Activated CD8-positive, alpha-beta memory T cell treated with anti-CD3 and anti-CD28 coated beads, Interleukin-2, amount 10 ng/mL, durations not matched to agents 7 days and 5 days (primary cell): ENCODE data around the gene BTF3. TPM values are rescaled to one million over a fixed set of nuclear protein-coding genes. Genes with fewer than 3 reads are reported as not detected.

Source experiments
- ATAC-seq: fragments of 150-1000 bp; cut with Tn5 transposase; one replicate; pipeline ENCODE4 v1.10.0; 2021; ENCODE audit warnings: moderate library complexity
- CTCF ChIA-PET: fragments of 350-600 bp; sonication (Branson Sonifier 250); formaldehyde crosslinking; loops from one replicate; lab custom pipeline; 2021; ENCODE audit warnings: antibody characterized with exemption; lab: Charles Lee
- DNase-seq: peaks from one replicate; pipeline ENCODE4 v3.0.0-alpha.2; 2020
- H3K27ac Mint-ChIP-seq: one replicate; pipeline ENCODE4 v1.8.0; 2021; ENCODE audit warnings: mild to moderate bottlenecking, mixed read lengths
- H3K27me3 Mint-ChIP-seq: one replicate; pipeline ENCODE4 v1.8.0; 2021; ENCODE audit warnings: mixed read lengths
- H3K36me3 Mint-ChIP-seq: one replicate; pipeline ENCODE4 v1.8.0; 2021; ENCODE audit warnings: mild to moderate bottlenecking, mixed read lengths
- H3K4me1 Mint-ChIP-seq: one replicate; pipeline ENCODE4 v1.8.0; 2021; ENCODE audit warnings: mixed read lengths
- H3K4me3 Mint-ChIP-seq: one replicate; pipeline ENCODE4 v1.8.0; 2021; ENCODE audit warnings: mild to moderate bottlenecking, moderate library complexity, mixed read lengths
- H3K9me3 Mint-ChIP-seq: one replicate; pipeline ENCODE4 v1.8.0; 2022; ENCODE audit warnings: low read depth, mixed read lengths
- total RNA-seq, 2 experiments: library from RNA; stranded (reverse); gene quantifications; one replicate each; pipeline ENCODE4 v1.2.3, GENCODE V29; 2021

BTF3 gene
- total RNA-seq, 2 experiments from 2014 or later: 601 to 785 TPM

DNA sequence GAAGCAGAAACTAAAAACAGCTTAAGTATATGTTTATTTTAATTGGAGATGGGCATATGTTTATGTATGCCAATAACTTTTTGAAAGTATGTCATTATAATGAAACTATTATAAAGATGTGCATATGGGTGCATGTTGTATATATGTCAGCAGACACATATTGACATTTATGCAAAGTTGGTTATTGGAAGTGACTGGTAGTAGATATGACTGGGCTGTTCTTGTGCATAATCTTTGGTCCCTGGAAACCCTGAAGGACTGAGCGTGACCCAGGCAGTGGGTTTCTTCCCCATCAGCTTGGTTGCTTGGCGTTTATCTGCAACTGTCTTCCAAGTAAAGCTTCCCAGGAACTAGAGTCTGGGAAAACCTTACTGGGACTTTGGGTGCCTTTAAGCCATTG lies 41.5 kb downstream of the BTF3 start:
- Mint-ChIP-seq H3K36me3 (no peaks in the 10 kb centered on the region), H3K27ac (no peak overlapping the region), H3K4me3 (no peak overlapping the region), H3K4me1 (peaks cover 13% of the 10 kb centered on the region), H3K27me3 (peaks cover 31% of the 10 kb centered on the region), H3K9me3 (no peaks in the 10 kb centered on the region)
- ATAC-seq (no peak), DNase-seq (no peak)
- CTCF ChIA-PET: interaction anchor here (7.6 kb wide), 1 partner anchor 18 kb away, joined by 67 read pairs; no protein-coding TSS in a partner anchor

DNA sequence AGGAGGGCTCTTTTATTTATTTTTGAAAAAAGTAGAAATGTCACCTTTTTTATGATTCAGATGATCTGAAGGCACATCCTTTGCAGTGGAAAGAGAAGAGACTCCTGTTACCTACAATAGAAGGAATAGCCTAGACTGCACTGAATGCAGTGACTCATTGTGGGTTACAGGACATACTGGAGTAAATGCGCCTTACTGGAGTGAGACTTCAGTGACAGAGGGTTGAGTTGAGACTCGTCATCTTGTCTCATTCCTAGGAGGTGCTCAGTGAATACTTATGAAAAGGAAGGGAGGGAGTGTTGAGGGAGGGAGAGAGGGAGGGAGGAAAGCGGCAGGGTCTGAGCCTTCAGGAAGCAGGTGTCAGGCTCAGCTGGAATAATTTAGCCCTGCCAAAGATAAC lies 42.0 kb downstream of the BTF3 start:
- H3K27me3 Mint-ChIP-seq: peaks cover 31% of the 10 kb centered on the region
- DNase-seq (no peak), ATAC-seq (no peak)
- H3K9me3 Mint-ChIP-seq: no peaks in the 10 kb centered on the region
- CTCF ChIA-PET: interaction anchor here (7.6 kb wide), 1 partner anchor 18 kb away, joined by 67 read pairs; no protein-coding TSS in a partner anchor
- H3K4me1 Mint-ChIP-seq: peaks cover 13% of the 10 kb centered on the region
- no peak overlapping the region for H3K27ac Mint-ChIP-seq
- H3K4me3 Mint-ChIP-seq: no peak overlapping the region
- H3K36me3 Mint-ChIP-seq: no peaks in the 10 kb centered on the region

GRCh38 chr5:73542020-73542419 lies 43.8 kb downstream of the BTF3 start:
- Mint-ChIP-seq H3K9me3 (no peaks in the 10 kb centered on the region), H3K4me3 (no peak overlapping the region), H3K27ac (no peak overlapping the region), H3K27me3 (peaks cover 31% of the 10 kb centered on the region), H3K4me1 (peaks cover 13% of the 10 kb centered on the region), H3K36me3 (no peaks in the 10 kb centered on the region)
- CTCF ChIA-PET: interaction anchor here (1.2 to 2.0 kb wide), 2 partner anchors 22 to 83 kb away, joined by 3 to 7 read pairs; no protein-coding TSS in a partner anchor
- DNase-seq (no peak), ATAC-seq (no peak)

GRCh38 chr5:73544429-73545402 lies 46.5 kb downstream of the BTF3 start:
- CTCF ChIA-PET: no interaction called here
- H3K9me3 Mint-ChIP-seq: no peaks in the 10 kb centered on the region
- peaks cover 27% of the 10 kb centered on the region for H3K27me3 Mint-ChIP-seq
- no peaks in the 10 kb centered on the region for H3K36me3 Mint-ChIP-seq
- H3K27ac Mint-ChIP-seq: no peak overlapping the region
- ATAC-seq (no peak), DNase-seq (no peak)
- no peak overlapping the region for H3K4me3 Mint-ChIP-seq
- peaks cover 13% of the 10 kb centered on the region for H3K4me1 Mint-ChIP-seq

DNA sequence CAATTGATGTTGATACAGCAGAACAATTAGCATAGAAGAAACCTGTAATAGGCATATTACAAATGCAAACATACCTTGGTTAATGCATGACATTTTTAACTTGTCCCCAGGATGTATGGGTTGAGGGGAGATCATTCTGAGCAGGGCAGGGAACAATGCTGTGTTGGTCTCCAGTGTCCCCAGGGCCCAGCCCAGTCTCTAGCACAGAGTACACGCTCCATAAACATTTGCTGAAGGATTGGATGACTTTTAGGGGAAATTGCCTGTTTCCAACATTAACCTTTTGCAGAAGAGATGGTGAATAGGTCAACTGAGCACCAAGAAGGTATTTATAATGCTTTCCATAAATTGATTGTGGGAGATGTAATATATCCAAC lies 47.1 kb downstream of the BTF3 start:
- peaks cover 25% of the 10 kb centered on the region for H3K27me3 Mint-ChIP-seq
- no peaks in the 10 kb centered on the region for H3K36me3 Mint-ChIP-seq
- H3K27ac Mint-ChIP-seq: no peak overlapping the region
- no peak for DNase-seq
- no peak overlapping the region for H3K4me3 Mint-ChIP-seq
- H3K4me1 Mint-ChIP-seq: peaks cover 13% of the 10 kb centered on the region
- ATAC-seq: no peak
- no peaks in the 10 kb centered on the region for H3K9me3 Mint-ChIP-seq
- CTCF ChIA-PET: no interaction called here

GRCh38 chr5:73550016-73550415 lies 51.8 kb downstream of the BTF3 start:
- Mint-ChIP-seq H3K36me3 (peaks cover 5% of the 10 kb centered on the region), H3K4me3 (no peak overlapping the region), H3K27ac (no peak overlapping the region), H3K9me3 (no peaks in the 10 kb centered on the region), H3K27me3 (peaks cover 8% of the 10 kb centered on the region), H3K4me1 (no peaks in the 10 kb centered on the region)
- ATAC-seq: no peak
- CTCF ChIA-PET: interaction anchor here (4.3 kb wide), 1 partner anchor 14 kb away, joined by 19 read pairs; no protein-coding TSS in a partner anchor
- no peak for DNase-seq

- no peak for ATAC-seq
- Mint-ChIP-seq H3K4me1 (no peaks in the 10 kb centered on the region), H3K27ac (no peak overlapping the region), H3K27me3 (peaks cover 5% of the 10 kb centered on the region), H3K4me3 (no peak overlapping the region), H3K36me3 (peaks cover 8% of the 10 kb centered on the region), H3K9me3 (no peaks in the 10 kb centered on the region)
- DNase-seq: no peak
- CTCF ChIA-PET: no interaction called here
Measured at GRCh38 chr5:73552642-73553041, 54.4 kb downstream of the BTF3 start.

Other genes starting within 250 kb of the BTF3 start
- gene FOXD1, start 49.7 kb upstream of the BTF3 start, total RNA-seq: under 1 TPM; 0.23 to 0.59 TPM
- 10 to 100 TPM; 20.7 to 21.6 TPM for gene ANKRA2, start 67.2 kb downstream of the BTF3 start, total RNA-seq
- 10 to 100 TPM; 22.3 to 25.9 TPM for gene UTP15, start 67.3 kb downstream of the BTF3 start, total RNA-seq
- not detected for gene ARHGEF28, start 127.8 kb downstream of the BTF3 start, total RNA-seq